ENCODE results near the gene GPC3. TPM values are rescaled to one million over a fixed set of nuclear protein-coding genes. Genes with fewer than 3 reads are reported as not detected.

Gene GPC3
- total and polyA plus RNA-seq, 2 of the 4 experiments (the other 2 are of a cell fraction) = not detected

- H3K9me1 ChIP-seq (ENCODE audit: insufficient read depth, low read length) = no peaks in the 10 kb centered on the region
- peaks cover 3% of the 10 kb centered on the region; the same call in 1 of the 2 replicates for H3K9me3 ChIP-seq (ENCODE audit: control insufficient read depth, insufficient read depth, low read length)
- no peak overlapping the region for H3K4me3 ChIP-seq (ENCODE audit: insufficient read depth, low read depth, low read length)
- H3K4me2 ChIP-seq (ENCODE audit: low read depth, low read length) = no peak overlapping the region
- no peaks in the 10 kb centered on the region for H4K20me1 ChIP-seq (ENCODE audit: insufficient read depth, low read length)
- H2BK5ac ChIP-seq (ENCODE audit: low read depth, low read length, poor library complexity, severe bottlenecking) = no peak overlapping the region
- no peaks in the 10 kb centered on the region for H3K36me3 ChIP-seq (ENCODE audit: control insufficient read depth, insufficient read depth, low read length)
- no peak overlapping the region for H2BK20ac ChIP-seq (ENCODE audit: low read depth, low read length)
- no peak overlapping the region for H2AK9ac ChIP-seq (replicated peaks; ENCODE audit: low read depth, low read length, poor library complexity)
- no peak overlapping the region for H3K14ac ChIP-seq (replicated peaks; ENCODE audit: low read depth, low read length)
- no TSS peak for BruUV-seq (replicated peaks)
- POLR2A ChIA-PET (ENCODE audit: unreplicated experiment) = no interaction called here
- no peak overlapping the region for H3K56ac ChIP-seq (ENCODE audit: extremely low read depth, insufficient read depth, low read length)
- dilution Hi-C loops (cut with HindIII; ENCODE audit: low sequenced_read_pairs, unreplicated experiment) = no loop called here
- no peak overlapping the region for H3K9ac ChIP-seq (ENCODE audit: low read depth, low read length)
- H4K5ac ChIP-seq (ENCODE audit: low read depth, low read length) = no peak overlapping the region
- intact Hi-C loops (cut with micrococcal nuclease) = no loop called here
- H2BK15ac ChIP-seq (ENCODE audit: low read depth, low read length) = no peak overlapping the region
- peak; percentile 0 for DNase-seq
- ATAC-seq (ENCODE audit: low read depth) = no peak
- no peak overlapping the region for H2AFZ ChIP-seq (replicated peaks; ENCODE audit: low read length, poor library complexity)
- H3K18ac ChIP-seq (ENCODE audit: low read depth, low read length) = no peak overlapping the region
- in situ Hi-C loops (cut with MboI; ENCODE audit: low sequenced_read_pairs) = no loop called here
- H2AK5ac ChIP-seq (ENCODE audit: low read depth, low read length) = no peak overlapping the region
- no peak overlapping the region for H4K8ac ChIP-seq (ENCODE audit: low read depth in 2 of 2, low read length in 2 of 2)
- H3K23ac ChIP-seq (ENCODE audit: low read depth, low read length) = no peak overlapping the region
- H2BK120ac ChIP-seq (ENCODE audit: low read depth, low read length) = no peak overlapping the region
- peaks cover 6% of the 10 kb centered on the region; the same call in 1 of the 2 replicates for H3K27me3 ChIP-seq (ENCODE audit: control insufficient read depth, insufficient read depth, low read length)
- H3K79me1 ChIP-seq (ENCODE audit: low read depth in 1 of 2, low read length in 2 of 2) = no peaks in the 10 kb centered on the region
- WGBS, 2 experiments (ENCODE audit: extremely low coverage in 2 of 2, insufficient read length in 1 of 2) = 40% methylated on average over 1 of the region's 14 CpGs; no CpG with 5 or more reads in 1 of the 2 experiments
- H3K4ac ChIP-seq (ENCODE audit: low read depth, low read length) = no peak overlapping the region
- H3K27ac ChIP-seq (ENCODE audit: insufficient read depth, low read length) = no peak overlapping the region
- H3K4me1 ChIP-seq (ENCODE audit: control insufficient read depth, insufficient read depth, low read length) = no peaks in the 10 kb centered on the region
- CTCF ChIA-PET = interaction anchor here (0.6 kb wide), 1 partner anchor 17 kb away, joined by 6 read pairs; no protein-coding TSS in a partner anchor
- TF ChIP-seq RFX5 (IDR thresholded peaks at IDR 0.05; ENCODE audit: low read depth, low read length) = no peak
- TF ChIP-seq MAFK (IDR thresholded peaks at IDR 0.05; ENCODE audit: low read depth, low read length) = 0 out of 2 replicates have a peak, but pooled peaks have one; percentile 12
- TF ChIP-seq FOS (IDR thresholded peaks at IDR 0.05; ENCODE audit: low read depth, low read length) = no peak
- no peak overlapping the region for H4K91ac ChIP-seq (ENCODE audit: insufficient read depth, low read depth, low read length)
Measured at GRCh38 chrX:133985967-133986683, 731 bp upstream of the GPC3 start.

Data from IMR-90 (cell line).